Hepatocyte (in vitro differentiated cells): ENCODE results near the gene MFRP. TPM values are rescaled to one million over a fixed set of nuclear protein-coding genes. Genes with fewer than 3 reads are reported as not detected.

Experiments
- DNase-seq: peaks from one replicate; pipeline ENCODE4 v3.0.0-alpha.2; 2016; ENCODE audit warnings: low spot score
- H2AFZ ChIP-seq: fragments of 200-600 bp; sonication (generic); 2 replicates; pipeline ENCODE4 v1.6.0; 2016; ENCODE audit warnings: antibody characterized with exemption, mild to moderate bottlenecking
- H3K27ac ChIP-seq: fragments of 200-600 bp; sonication (generic); 2 replicates; pipeline ENCODE4 v1.5.1; 2016; ENCODE audit warnings: mild to moderate bottlenecking
- H3K27me3 ChIP-seq: fragments of 200-600 bp; sonication (generic); 2 replicates; pipeline ENCODE4 v1.6.1; 2016
- H3K36me3 ChIP-seq: fragments of 200-600 bp; sonication (generic); replicated peaks from 2 replicates; pipeline ENCODE4 v1.5.1; 2016; ENCODE audit warnings: low read depth; ENCODE audit not compliant: insufficient read depth
- H3K4me1 ChIP-seq: fragments of 200-600 bp; sonication (generic); 2 replicates; pipeline ENCODE4 v1.5.1; 2016; ENCODE audit warnings: mild to moderate bottlenecking, moderate library complexity; ENCODE audit not compliant: insufficient read depth
- H3K4me2 ChIP-seq: fragments of 200-600 bp; sonication (generic); 2 replicates; pipeline ENCODE4 v1.6.0; 2016
- H3K4me3 ChIP-seq: fragments of 200-600 bp; sonication (generic); 2 replicates; pipeline ENCODE4 v1.5.1; 2016; ENCODE audit warnings: mild to moderate bottlenecking
- H3K79me2 ChIP-seq: fragments of 200-600 bp; sonication (generic); 2 replicates; pipeline ENCODE4 v1.6.0; 2017; ENCODE audit warnings: mild to moderate bottlenecking
- H3K9me2 ChIP-seq: fragments of 200-600 bp; sonication (generic); replicated peaks from 2 replicates; pipeline ENCODE4 v1.6.0; 2017; ENCODE audit warnings: mild to moderate bottlenecking; ENCODE audit not compliant: insufficient read depth
- H3K9me3 ChIP-seq: fragments of 200-600 bp; sonication (generic); 2 replicates; pipeline ENCODE4 v1.5.1; 2016; ENCODE audit warnings: low read depth, mild to moderate bottlenecking
- H4K20me1 ChIP-seq: fragments of 200-600 bp; sonication (generic); 2 replicates; pipeline ENCODE4 v1.6.0; 2016; ENCODE audit warnings: mild to moderate bottlenecking; ENCODE audit not compliant: insufficient read depth, poor library complexity, severe bottlenecking
- EZH2 ChIP-seq: fragments of 200-600 bp; sonication (generic); IDR thresholded peaks from 2 replicates; pipeline ENCODE4 v1.6.1; 2016; ENCODE audit warnings: antibody characterized with exemption, mild to moderate bottlenecking, borderline replicate concordance
- EZH2phosphoT487 ChIP-seq: fragments of 200-600 bp; sonication (generic); IDR thresholded peaks from one replicate; pipeline ENCODE4 v1.6.1; 2018; ENCODE audit warnings: antibody characterized with exemption, mild to moderate bottlenecking, low read depth, moderate library complexity; ENCODE audit not compliant: unreplicated experiment, severe bottlenecking
- WGBS: methylation state at CpG from one replicate; pipeline ENCODE4 v1.1.6; 2016; ENCODE audit warnings: low lambda C conversion rate; ENCODE audit errors: missing lambda C conversion rate; 5-methylcytosine and 5-hydroxymethylcytosine counted together
- polyA plus RNA-seq: library from polyadenylated mRNA; unstranded; fragments of >200 nt; fragmentation: Nextera tagmentation; extraction: Ambion mirVana; gene quantifications from 2 replicates; pipeline ENCODE4 v1.2.1, GENCODE V29; 2016
- total RNA-seq: library from RNA; depleted of rRNA; stranded (reverse); fragments of >200 nt; gene quantifications from 2 replicates; pipeline ENCODE4 v1.2.3, GENCODE V29; 2014
- TF ChIP-seq, protein P1 (sequence below): fragments of 200-600 bp; sonication (generic); IDR thresholded peaks from 2 replicates; pipeline ENCODE4 v1.5.1; 2016; ENCODE audit warnings: antibody characterized with exemption, mild to moderate bottlenecking; ENCODE audit not compliant: poor library complexity

The MFRP gene
- total and polyA plus RNA-seq, 2 experiments from 2014 or later = not detected

DNA sequence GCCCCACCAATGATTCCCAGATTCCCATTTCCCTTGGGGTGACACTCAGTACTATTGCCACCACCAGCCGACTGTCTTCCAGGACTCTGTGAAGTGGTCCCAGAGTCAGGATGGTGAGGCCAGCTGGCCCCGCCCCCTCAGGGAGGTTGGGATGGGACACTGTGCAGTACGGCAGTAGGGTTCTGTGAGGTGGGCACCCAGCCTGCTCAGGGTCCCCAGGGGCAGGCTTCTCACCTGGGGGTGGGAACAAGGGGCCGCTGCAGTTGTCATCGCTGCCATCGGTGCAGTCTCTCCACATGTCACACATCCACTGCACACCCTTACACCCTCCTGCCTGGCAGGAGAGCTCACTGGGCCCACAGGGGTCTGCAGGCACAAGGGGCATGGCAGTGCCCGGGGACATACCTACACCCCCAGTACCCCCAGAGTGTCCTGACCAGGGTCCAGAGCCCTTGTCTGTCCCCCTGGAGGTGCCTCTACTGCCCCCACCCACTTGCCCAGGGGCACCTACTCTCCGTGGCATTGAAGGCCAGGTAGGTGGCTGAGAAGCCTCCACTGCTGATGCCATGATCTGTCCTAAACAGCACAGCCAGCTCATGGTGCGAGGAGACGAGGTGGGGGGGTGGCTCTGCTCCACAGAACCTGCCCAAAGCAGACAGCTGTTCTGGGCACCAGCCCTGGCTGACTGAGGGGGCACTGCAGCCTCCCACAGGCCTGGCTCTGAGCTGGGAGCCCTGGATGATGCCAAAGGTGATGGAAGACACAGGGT is 4.0 kb downstream of the MFRP start:
- Histone ChIP-seq H3K79me2 (no peaks in the 10 kb centered on the region), H3K27me3 (peaks cover 29% of the 10 kb centered on the region)

DNA sequence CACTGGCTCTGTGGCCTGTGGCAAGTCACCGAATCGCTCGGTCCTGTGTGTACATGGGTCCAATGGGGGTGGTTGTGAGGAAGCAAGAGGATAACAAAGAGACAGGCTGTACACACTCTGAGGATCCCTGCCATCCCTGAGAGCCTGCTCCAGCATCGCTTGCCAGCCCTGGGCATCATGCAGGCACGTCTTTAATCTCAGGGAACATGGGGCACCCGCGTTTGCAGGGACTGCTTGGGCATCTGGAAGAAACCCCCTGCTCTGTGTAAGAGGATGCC is 4.5 kb downstream of the MFRP start:
- H3K9me3 ChIP-seq = no peaks in the 10 kb centered on the region
- H4K20me1 ChIP-seq = no peaks in the 10 kb centered on the region
- no peak overlapping the region for H3K27ac ChIP-seq
- peaks cover 22% of the 10 kb centered on the region for H3K4me1 ChIP-seq
- no peak overlapping the region for H3K4me3 ChIP-seq
- H3K4me2 ChIP-seq = no peak overlapping the region
- no peaks in the 10 kb centered on the region for H3K9me2 ChIP-seq
- WGBS = 92% methylated on average over 7 of the region's 7 CpGs
- H3K79me2 ChIP-seq = peaks cover under 1% of the 10 kb centered on the region
- no peaks in the 10 kb centered on the region for H3K36me3 ChIP-seq
- H3K27me3 ChIP-seq = peaks cover 29% of the 10 kb centered on the region
- no peak for DNase-seq
- H2AFZ ChIP-seq = no peak overlapping the region
- TF ChIP-seq, protein P1, sequence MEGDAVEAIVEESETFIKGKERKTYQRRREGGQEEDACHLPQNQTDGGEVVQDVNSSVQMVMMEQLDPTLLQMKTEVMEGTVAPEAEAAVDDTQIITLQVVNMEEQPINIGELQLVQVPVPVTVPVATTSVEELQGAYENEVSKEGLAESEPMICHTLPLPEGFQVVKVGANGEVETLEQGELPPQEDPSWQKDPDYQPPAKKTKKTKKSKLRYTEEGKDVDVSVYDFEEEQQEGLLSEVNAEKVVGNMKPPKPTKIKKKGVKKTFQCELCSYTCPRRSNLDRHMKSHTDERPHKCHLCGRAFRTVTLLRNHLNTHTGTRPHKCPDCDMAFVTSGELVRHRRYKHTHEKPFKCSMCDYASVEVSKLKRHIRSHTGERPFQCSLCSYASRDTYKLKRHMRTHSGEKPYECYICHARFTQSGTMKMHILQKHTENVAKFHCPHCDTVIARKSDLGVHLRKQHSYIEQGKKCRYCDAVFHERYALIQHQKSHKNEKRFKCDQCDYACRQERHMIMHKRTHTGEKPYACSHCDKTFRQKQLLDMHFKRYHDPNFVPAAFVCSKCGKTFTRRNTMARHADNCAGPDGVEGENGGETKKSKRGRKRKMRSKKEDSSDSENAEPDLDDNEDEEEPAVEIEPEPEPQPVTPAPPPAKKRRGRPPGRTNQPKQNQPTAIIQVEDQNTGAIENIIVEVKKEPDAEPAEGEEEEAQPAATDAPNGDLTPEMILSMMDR = no peak
- TF ChIP-seq EZH2phosphoT487 (no peak), EZH2 (no peak)

More for the DNA sequence above, 4.0 kb downstream of the MFRP start:
- no peak overlapping the region for H3K4me2 ChIP-seq
- H4K20me1 ChIP-seq = no peaks in the 10 kb centered on the region
- no peak for TF ChIP-seq EZH2
- TF ChIP-seq, protein P1 = no peak
- no peak for TF ChIP-seq EZH2phosphoT487
- WGBS = 84% methylated on average over 9 of the region's 10 CpGs
- H3K4me3 ChIP-seq = no peak overlapping the region
- H3K9me3 ChIP-seq = no peaks in the 10 kb centered on the region
- H3K9me2 ChIP-seq = no peaks in the 10 kb centered on the region
- H3K36me3 ChIP-seq = no peaks in the 10 kb centered on the region
- H3K27ac ChIP-seq = no peak overlapping the region
- H3K4me1 ChIP-seq = peaks cover 17% of the 10 kb centered on the region
- H2AFZ ChIP-seq = no peak overlapping the region
- no peak for DNase-seq

DNA sequence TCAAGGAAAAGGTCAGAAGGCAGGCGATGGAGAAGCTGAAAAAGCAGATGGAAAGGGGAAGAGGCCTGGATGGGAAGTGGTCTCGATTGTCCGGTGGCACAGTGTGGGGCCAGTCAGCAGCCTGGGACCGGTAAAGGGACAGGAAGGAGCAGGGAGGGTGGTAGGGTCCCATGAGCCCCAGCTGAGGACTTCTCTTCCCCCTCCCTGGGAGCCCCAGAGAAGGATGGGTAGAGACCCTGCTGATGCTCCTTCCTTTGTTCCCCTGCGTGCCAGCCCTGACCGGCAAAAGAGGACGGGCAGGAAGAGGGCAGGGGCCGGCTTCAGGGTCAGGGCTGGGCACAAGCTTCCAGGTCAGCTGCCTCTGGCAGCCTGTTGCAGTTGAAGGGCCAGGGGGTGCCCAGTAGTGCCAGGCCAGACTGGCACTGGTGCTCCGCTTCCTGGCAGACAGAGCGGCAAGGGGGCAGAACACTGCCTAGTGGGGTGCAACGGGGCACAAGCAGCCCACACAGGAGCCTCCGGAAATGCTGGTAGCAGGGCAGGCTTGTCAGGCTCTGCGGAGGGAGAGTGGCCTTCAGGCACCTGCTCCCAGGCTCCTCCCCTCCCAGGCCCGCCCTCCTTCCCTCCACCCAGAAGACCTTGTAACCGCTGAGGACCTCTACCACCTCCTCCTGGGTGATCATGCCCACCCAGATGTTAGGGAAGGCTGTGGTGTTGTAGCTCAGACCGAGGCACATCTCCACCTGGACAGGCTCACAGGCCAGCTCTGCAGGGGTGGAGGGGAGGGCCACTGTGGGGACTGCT is 5.1 kb downstream of the MFRP start:
- H3K27me3 ChIP-seq = peaks cover 29% of the 10 kb centered on the region
- H3K27ac ChIP-seq = peak overlapping the region; percentile 74

More for the DNA sequence above, 5.1 kb downstream of the MFRP start:
- Histone ChIP-seq H3K79me2 (peaks cover 5% of the 10 kb centered on the region), H3K4me1 (peaks cover 22% of the 10 kb centered on the region), H2AFZ (no peak overlapping the region), H3K4me2 (peak overlapping the region; percentile 96), H3K4me3 (no peak overlapping the region), H4K20me1 (no peaks in the 10 kb centered on the region), H3K9me3 (no peaks in the 10 kb centered on the region), H3K36me3 (no peaks in the 10 kb centered on the region), H3K9me2 (no peaks in the 10 kb centered on the region)
- DNase-seq = no peak
- WGBS = 65% methylated on average over 13 of the region's 16 CpGs
- TF ChIP-seq, protein P1 = no peak
